Measurements from ENCODE around the gene APOBEC3G. TPM values are rescaled to one million over a fixed set of nuclear protein-coding genes. Genes with fewer than 3 reads are reported as not detected.

Gene APOBEC3G
- total RNA-seq, 1 donor from 2014 or later, result 4.2 TPM

- Histone ChIP-seq H3K36me3 (peaks cover 17% of the 10 kb centered on the region), H3K4me3 (no peak overlapping the region), H3K9me3 (replicated peaks) (no peaks in the 10 kb centered on the region), H3K4me1 (peaks cover 22% of the 10 kb centered on the region), H3K27me3 (ENCODE audit: low read depth) (no peaks in the 10 kb centered on the region), H3K27ac (replicated peaks) (no peak overlapping the region)
- intact Hi-C loops (cut with micrococcal nuclease), result no loop called here
- no peak for DNase-seq
- TF ChIP-seq, protein P1, sequence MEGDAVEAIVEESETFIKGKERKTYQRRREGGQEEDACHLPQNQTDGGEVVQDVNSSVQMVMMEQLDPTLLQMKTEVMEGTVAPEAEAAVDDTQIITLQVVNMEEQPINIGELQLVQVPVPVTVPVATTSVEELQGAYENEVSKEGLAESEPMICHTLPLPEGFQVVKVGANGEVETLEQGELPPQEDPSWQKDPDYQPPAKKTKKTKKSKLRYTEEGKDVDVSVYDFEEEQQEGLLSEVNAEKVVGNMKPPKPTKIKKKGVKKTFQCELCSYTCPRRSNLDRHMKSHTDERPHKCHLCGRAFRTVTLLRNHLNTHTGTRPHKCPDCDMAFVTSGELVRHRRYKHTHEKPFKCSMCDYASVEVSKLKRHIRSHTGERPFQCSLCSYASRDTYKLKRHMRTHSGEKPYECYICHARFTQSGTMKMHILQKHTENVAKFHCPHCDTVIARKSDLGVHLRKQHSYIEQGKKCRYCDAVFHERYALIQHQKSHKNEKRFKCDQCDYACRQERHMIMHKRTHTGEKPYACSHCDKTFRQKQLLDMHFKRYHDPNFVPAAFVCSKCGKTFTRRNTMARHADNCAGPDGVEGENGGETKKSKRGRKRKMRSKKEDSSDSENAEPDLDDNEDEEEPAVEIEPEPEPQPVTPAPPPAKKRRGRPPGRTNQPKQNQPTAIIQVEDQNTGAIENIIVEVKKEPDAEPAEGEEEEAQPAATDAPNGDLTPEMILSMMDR (IDR thresholded peaks at IDR 0.05; ENCODE audit: borderline replicate concordance), result no peak
Measured at GRCh38 chr22:39129081-39129480, 52.0 kb downstream of the APOBEC3G start.

DNA sequence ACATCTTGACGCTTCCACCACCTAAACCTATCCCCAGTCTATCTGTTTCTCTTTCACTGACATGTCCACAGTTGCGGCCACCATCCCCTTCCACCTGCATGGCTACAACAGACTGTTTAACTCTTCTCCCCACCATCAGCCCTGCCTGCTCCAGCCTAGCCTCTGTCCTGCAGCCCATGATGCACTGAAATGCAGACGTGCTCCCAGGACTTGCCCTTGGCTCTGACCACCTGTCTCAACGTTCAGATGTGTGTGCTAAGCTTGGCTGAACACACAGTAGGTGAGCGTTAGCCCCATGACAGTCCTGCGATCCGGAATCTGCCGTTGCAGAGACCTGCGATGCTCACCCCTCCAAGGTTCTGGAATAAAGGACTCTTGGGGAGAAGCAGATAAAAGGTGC, 52.7 kb downstream of the APOBEC3G start:
- no peaks in the 10 kb centered on the region for H3K9me3 ChIP-seq (replicated peaks)
- peaks cover 23% of the 10 kb centered on the region for H3K36me3 ChIP-seq
- TF ChIP-seq, protein P1 (IDR thresholded peaks at IDR 0.05; ENCODE audit: borderline replicate concordance), result no peak
- intact Hi-C loops (cut with micrococcal nuclease), result no loop called here
- H3K27ac ChIP-seq (replicated peaks), result no peak overlapping the region
- H3K4me3 ChIP-seq, result no peak overlapping the region
- DNase-seq, result no peak
- H3K27me3 ChIP-seq (ENCODE audit: low read depth), result no peaks in the 10 kb centered on the region
- peaks cover 25% of the 10 kb centered on the region for H3K4me1 ChIP-seq

GRCh38 chr22:39130152-39130704, 53.2 kb downstream of the APOBEC3G start:
- H3K4me3 ChIP-seq, result no peak overlapping the region
- intact Hi-C loops (cut with micrococcal nuclease), result no loop called here

GRCh38 chr22:39130892-39131855, 54.1 kb downstream of the APOBEC3G start:
- Histone ChIP-seq H3K27ac (replicated peaks) (peak overlapping the region; percentile 43), H3K36me3 (peaks cover 23% of the 10 kb centered on the region), H3K4me3 (no peak overlapping the region), H3K9me3 (replicated peaks) (no peaks in the 10 kb centered on the region), H3K4me1 (peaks cover 33% of the 10 kb centered on the region), H3K27me3 (ENCODE audit: low read depth) (no peaks in the 10 kb centered on the region)
- no peak for DNase-seq
- TF ChIP-seq, protein P1 (IDR thresholded peaks at IDR 0.05; ENCODE audit: borderline replicate concordance), result no peak
- intact Hi-C loops (cut with micrococcal nuclease), result no loop called here

More at GRCh38 chr22:39130152-39130704, 53.2 kb downstream of the APOBEC3G start:
- Histone ChIP-seq H3K27me3 (ENCODE audit: low read depth) (no peaks in the 10 kb centered on the region), H3K36me3 (peaks cover 23% of the 10 kb centered on the region), H3K9me3 (replicated peaks) (no peaks in the 10 kb centered on the region), H3K27ac (replicated peaks) (no peak overlapping the region), H3K4me1 (peaks cover 30% of the 10 kb centered on the region)
- DNase-seq, result no peak
- TF ChIP-seq, protein P1 (IDR thresholded peaks at IDR 0.05; ENCODE audit: borderline replicate concordance), result no peak

DNA sequence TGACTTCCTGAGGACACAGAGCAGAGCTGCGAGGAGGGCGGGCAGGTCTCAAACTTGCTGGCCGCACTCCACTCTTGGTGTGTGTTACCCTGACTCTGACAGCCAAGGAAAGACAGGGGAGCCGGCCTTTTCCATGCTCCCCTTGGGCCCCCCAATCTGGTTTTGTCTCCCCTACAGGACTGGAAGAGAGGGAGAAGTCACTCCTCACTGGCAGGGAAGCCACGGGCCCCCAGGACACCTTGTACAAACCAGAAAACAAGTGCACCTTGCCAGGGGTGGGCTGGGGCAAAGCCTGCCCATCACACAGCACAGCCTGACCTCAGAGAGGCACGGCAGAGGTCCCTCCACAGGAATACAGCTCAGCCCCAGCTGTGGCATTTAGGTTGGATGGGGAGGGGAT, 55.2 kb downstream of the APOBEC3G start:
- no peak for DNase-seq
- Histone ChIP-seq H3K4me3 (no peak overlapping the region), H3K27ac (replicated peaks) (no peak overlapping the region), H3K9me3 (replicated peaks) (no peaks in the 10 kb centered on the region), H3K27me3 (ENCODE audit: low read depth) (no peaks in the 10 kb centered on the region), H3K4me1 (peaks cover 33% of the 10 kb centered on the region), H3K36me3 (peaks cover 23% of the 10 kb centered on the region)
- TF ChIP-seq, protein P1 (IDR thresholded peaks at IDR 0.05; ENCODE audit: borderline replicate concordance), result no peak
- intact Hi-C loops (cut with micrococcal nuclease), result no loop called here
